NCI-H748 (cell line): ENCODE data around the gene ATP6V0E2.
"Not testable (repeated sequence)": the region's sequence is repeated elsewhere in the genome, so short reads cannot be mapped to it uniquely, and the experiment has no call there.

ENCODE experiments used
- DNase-seq: peaks from one replicate; lab custom pipeline; 2025; ENCODE audit not compliant: unreplicated experiment; lab: John Stamatoyannopoulos, UW

The ATP6V0E2 gene

DNA sequence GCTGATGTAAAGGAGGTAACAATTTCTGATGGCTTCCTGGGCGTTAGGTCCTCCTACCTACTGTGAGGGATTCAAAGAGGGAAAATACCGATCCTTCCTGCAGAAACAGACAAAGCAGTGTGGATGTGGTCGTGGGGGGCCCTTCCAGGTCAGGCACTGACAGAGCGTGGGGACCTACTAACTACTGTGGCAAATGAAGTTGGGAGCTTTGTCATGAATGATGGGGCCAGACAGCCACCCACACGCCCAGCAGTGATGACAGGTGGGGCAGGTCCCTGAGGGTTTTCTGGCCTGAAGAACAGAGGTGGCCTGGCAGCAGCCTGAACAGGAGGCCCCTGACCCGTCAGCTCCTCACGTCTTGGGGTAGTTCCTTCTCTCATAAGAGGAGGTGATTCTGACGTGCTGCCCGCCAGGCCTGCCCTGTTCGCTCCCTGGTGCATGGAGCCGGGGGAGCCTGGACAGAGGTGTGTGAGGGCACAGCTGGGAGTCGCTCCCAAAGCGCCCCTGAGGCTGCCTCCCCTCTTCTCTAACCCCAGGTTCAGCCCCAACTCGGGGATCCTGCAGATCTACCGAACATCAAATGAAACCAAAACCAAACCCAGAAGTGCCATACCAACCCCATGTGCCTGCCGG is 4.2 kb downstream of the ATP6V0E2 start:
- no peak for DNase-seq

DNA sequence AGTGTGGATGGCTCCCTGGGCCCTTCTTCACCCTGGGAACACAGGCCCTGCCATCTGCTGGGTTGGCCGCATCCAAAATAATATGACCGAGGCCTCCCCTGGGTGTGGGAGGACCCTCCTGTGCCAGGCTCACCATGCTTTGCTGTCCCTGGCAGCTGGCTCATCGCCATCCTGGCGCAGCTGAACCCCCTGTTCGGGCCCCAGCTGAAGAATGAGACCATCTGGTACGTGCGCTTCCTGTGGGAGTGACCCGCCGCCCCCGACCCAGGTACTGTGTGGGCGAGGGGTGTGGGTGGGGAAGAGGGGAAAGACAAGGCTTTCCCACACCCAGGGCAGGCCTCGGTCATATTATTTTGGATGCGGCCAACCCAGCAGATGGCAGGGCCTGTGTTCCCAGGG is 4.8 kb downstream of the ATP6V0E2 start:
- DNase-seq = no peak

DNA sequence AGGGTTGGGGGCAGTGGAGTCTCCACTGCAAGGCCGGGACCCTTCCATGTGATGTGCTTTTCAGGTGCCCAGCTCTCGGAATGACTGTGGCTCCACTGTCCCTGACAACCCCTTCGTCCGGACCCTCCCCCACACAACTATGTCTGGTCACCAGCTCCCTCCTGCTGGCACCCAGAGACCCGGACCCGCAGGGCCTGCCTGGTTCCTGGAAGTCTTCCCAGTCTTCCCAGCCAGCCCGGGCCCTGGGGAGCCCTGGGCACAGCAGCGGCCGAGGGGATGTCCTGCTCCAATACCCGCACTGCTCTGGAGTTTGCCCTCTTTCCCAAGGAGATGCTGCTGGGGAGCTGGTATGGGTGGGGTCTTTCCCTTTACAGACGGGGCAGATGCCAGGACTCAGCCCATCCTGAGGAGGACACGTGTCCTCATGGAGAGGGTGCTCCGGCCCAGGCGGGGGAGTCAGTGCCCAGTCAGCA is 5.5 kb downstream of the ATP6V0E2 start:
- DNase-seq = no peak

DNA sequence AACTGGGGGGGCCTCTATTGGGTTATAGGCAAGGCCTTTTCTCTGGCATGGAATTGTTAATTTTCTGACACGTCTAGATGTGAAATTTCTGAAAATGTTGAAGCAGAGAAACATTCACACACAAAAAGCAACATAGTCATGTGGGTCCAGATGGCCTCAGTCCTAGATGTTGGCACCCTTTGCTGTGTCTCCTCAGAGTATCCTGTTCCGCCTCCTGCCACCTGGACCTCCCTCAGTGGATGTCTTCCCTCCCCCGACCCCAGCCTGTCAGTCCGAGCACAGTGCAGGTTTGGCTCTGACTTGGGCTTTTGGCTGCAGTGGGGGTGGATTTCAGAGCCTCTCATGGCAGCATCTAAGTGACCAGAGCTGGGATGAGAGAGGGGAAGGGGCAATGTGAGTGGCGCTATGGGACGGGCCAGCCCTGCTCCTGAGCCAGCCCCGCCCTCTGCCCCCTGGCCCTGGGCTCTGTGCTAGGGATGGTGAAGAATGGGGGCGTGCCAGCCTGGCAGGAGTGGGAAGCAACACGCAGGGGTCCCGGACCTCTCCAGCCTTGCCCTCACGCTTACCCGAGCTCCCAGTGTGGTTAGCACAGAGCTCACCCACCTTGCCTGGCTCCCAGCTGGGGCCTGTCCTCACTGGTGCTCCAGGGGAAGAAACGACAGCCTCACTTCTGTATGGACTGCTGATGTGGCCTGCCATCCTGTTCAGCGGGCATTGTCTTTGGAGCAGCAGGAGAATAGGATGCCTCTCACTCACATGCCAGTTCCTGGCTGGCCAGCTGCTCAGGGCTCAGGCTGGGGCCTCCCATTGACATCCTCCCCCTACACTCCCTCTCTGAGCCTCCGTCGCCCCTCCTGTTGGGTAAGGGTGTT is 6.2 kb downstream of the ATP6V0E2 start:
- no peak for DNase-seq

DNA sequence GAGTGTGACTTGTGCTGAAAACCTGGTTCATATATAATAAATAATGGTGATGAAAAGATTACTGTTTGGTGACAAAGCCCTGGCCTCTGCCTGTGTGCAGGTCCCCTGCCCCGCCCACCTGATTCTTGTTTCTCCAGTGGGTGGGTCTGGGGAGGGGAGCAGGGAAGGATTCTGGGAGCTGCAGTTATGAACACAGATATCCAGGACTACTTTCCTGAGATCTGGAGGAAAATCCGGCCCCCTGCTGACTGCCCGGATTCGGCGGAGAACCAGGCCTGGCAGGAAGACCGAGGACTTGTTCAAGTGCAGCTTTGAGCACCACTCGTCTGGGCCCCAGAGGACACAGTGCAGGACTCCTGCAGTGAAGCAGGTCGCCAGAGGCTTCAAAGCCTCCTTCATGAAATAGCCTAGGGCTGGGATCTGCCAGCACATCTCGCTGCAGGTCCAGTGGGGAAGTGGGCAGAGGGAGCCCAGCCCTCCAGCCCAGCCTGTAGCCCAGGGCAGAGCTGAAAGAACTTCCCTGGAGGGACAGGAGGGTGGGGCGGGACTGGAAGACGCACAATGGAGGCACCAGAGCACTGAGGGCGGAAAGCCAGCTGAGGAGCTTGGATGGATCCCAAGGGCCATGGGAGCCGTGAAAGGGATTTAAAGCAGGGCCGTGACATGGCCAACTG is 7.0 kb downstream of the ATP6V0E2 start:
- DNase-seq = no peak

DNA sequence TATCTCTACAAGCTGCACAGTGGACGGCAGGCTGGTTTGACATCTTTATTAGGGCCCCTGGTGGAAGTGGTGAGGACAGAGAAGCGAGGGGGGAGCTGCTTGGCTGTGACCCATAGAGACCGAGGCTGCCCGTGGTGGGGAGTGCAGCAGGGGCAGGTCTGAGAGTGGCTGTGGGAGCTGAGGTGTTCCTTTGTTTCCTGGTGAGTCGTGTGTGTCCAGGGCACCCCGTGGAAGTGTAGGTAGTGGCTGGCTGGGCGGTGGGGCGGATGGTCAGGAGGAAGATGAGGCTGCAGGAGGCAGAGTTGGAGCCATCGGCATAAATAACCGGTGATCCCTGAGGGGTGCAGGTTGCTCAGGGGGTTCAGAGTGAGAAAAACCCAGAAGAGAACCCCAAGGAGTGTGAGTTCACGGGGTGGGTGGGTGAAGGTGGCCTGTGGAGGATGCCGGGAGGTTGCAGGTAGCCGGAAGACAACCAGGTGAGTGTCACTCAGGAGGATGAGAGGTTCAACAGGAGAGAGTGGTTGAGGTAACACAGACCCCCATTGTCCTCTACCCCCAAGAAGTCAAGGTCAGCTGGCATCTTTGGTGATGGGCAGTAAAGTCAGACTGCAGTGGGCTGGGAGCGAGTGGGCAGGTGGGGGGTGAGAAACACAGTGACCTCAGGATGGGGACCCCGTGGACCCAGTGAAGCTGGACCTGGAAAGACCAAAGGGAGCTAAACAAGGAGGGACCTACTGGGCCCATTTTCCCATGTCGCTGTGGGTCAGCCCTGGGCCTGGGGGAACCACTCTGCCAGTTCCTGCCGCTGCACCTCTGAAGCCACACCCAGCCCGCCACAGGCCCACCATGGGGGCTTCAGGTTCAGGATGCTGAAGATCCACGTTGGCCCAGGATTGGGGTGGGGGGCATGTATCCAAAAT is 7.8 kb downstream of the ATP6V0E2 start:
- DNase-seq = no peak

DNA sequence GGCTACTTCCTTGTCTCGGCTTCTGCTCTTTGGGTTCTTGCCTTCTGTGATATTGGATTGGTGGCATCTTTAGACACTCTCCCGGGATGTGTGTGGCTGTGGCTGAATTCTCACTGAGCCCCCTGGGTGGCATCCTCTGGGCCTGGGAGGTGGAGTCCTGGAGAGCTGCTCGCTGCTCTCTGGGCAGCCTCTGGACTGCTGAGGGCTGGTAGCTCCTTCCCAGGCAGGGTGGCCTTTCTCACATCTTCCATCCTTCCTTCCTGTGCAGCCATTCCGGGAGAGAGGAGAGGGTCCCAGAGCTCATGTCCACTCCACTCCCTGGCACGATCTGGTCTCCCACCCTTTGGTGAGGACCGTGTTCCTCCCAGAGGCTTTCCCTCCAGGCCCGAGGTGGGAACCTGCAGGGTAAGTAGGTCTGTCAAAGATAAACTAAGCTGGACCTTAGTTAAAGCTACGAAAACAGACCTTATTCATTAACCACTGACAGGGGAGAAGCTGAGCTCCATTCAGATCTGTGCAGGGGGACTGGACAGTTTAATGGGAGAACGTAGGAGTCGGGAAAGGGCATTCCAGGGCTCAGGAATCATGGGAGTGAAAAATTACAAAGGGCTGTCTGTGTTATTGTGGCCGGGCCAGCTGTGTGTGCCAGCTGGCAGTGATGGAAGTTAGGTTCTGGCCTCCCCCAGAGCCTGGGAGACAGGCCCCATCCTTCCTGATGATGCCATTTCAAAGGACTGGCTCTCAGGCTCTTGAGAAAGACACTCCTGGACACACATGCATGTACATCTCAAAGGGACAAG is 8.7 kb downstream of the ATP6V0E2 start:
- no peak for DNase-seq

DNA sequence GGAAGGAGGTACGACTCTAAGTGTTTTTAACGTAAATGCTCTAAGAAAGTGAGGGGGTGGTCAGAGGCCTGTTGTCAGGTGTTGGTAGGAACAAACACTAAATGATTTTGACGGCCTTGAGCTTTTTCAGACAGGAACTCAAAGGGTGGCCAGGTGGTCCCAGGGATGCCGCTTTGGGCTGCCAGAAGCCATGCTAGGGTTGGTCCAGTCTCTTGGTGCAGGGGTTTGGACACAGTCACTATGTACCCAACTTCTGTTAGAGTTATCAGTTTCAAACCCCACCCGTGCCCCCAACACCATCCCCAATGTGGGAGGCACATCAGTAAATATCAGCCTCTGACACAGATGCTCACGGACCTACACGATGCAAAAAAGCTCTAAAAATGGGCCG is 9.3 kb downstream of the ATP6V0E2 start:
- no peak for DNase-seq

DNA sequence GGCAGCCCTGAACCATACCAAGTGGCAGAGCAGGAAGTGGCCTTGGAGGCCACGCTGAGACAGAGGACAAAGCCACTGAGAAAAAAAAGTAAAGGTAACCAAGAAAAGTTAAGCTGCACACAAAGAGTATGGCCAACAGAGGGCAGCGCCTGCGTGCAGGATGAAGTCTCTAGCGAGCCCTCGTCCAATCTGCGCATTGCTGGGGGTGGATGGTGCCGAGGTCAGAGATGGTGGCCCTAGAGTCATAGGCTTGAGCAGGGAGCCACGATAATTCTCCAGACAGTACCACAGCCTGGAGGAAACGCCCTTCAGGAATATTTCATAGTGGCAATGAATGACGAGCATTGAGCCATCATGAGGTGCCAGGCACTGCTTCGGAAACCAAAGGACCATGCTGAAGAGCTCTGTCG is 9.7 kb downstream of the ATP6V0E2 start:
- DNase-seq = peak; percentile 58

DNA sequence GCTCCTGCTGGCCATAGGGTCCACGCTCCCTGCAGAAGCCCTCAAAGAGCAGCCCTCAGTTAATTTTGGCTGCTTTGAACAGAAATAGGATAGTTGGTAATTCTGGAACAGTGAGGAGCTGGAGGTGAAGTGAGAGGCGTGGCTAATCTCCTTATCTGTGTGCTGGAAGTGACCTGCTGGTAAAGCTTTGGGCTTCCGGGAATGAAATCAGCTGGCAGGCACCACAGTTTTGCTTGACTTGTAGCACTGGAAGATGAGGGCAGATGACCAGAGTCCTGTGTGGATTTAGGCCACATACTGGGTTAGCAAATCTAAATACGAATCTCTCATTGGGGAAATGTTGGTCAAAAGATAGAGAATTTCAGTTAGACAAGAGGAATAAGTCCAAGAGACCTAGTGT is 10.2 kb downstream of the ATP6V0E2 start:
- DNase-seq = no peak

DNA sequence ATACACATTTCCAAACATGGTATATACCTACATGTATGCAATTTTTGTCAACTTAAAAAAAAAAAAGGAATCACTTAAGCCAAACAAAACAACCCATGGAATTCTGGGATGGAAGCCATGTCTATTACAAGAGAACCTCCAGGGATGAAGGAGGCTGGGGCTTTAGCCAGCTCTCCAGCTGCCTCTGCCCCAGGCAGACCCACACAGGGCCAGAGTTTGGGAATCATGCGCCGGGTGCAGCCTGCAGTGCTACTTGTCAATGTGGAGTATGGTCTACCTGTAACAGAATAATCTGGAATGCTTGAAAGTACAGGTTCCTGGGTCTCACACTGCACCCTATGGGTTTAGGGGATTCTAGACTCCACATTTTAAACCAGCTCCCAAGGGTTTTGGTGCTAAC is 10.8 kb downstream of the ATP6V0E2 start:
- no peak for DNase-seq

DNA sequence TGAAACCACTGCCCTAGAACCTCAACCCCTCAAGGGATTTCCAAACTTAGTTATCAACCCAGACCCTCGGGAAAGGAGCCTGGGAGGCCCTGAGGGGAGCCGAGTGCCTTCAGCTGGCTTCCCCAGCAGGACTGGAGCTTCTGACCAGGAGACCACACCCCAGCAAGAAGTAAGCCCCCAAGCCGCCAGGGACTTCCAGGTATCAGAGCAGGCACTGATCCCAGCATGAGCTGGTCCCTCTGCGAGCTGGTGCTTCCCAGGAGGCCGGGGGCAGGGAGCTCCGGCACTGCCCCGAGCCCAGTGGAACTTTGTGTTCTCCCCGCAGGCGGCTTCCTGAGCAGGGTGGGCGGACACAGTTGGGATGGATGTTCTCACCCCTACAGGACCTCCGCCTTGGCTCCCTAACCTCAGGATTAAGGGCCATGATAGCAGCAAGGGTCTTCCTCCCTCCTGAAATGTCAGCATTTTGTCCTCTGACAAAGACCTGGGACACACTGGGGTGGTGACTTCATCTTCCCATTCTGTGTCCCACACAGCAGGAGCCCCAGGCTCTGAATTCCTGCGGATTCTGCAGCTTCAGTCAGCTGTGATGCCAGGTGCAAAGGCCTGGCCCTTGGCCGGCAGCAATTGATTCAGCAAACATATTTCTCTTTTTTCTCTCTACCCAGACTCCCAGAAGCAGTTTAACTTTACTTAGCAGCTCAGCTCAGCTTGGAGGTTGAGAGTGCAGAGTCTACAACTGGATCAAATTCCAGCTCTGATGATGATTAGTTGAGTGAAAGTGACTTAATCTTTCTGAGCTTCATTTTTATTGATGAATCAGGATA is 11.6 kb downstream of the ATP6V0E2 start:
- DNase-seq = no peak

DNA sequence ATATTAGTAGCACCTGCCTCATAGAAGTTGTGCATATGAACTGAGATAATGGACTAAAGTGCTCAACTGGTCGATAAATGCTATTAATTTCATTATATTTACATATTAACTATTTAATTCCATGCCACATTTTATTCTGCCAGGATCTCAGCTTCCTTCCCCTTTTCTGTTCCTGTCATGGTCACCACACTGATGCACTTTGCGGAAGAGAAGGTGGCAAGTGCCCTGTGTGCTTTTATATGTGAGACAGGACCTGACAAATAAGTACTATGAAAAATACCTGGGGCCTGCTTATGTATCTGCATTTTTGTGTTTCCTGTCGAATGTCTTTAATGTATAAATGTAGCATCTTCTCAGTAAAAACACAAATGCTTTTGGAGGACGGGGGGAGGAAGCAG is 12.2 kb downstream of the ATP6V0E2 start:
- no peak for DNase-seq

DNA sequence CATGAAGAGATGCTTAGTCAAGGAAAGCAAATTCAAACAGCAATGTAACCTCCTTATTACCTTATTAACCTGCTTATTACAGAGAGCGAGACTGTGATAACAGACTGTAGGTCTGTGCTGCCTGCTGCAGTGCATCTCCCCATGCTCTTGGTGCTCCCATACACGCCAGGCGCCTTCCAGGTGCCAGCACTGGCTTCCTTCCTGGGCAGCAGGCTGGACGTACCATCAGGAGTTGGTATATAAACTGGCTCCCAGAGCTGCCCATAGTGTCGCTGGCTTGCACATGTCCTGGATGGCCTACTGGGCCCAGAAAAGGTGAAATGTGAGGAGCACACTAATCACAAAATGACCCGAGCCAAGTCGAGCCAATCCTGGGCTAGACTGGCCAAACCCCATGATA is 13.5 kb downstream of the ATP6V0E2 start:
- no peak for DNase-seq

DNA sequence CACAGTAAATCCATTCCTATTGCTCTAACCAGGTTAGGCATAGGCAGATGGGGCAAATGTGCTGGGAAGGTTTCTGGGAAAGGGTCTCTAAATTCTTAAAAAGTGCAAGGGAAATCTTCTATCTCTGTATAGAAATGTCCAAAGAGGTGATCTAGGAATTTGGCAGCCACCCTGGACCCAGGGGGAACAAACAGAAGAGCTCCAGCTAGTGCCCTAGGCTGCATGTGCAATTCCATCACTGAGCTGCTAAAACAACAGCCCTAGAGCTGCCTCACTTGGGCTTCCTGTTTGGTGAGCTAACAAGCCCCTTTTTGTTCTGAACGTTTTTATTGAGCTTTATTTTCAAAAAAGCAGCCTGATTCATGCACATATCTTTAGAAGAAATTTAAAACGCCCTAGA is 16.9 kb downstream of the ATP6V0E2 start:
- DNase-seq = not testable (repeated sequence)

DNA sequence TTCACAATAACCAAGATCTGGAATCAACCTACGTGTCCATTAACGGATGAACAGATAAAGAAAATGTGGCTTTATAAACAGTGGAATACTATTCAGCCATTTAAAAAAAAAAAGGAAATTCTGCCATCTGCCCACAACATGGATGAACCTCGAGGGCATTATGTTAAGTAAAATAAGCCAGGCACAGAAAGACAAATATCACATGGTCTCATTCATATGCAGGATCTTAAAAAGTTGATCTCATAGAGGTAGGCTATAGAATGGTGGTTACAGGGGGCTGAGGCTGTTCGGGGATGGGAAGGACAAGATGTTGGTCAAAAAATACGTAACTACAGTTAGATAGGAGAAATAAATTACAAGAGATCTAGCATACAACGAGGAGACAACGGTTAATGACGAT is 21.2 kb downstream of the ATP6V0E2 start:
- DNase-seq = not testable (repeated sequence)

DNA sequence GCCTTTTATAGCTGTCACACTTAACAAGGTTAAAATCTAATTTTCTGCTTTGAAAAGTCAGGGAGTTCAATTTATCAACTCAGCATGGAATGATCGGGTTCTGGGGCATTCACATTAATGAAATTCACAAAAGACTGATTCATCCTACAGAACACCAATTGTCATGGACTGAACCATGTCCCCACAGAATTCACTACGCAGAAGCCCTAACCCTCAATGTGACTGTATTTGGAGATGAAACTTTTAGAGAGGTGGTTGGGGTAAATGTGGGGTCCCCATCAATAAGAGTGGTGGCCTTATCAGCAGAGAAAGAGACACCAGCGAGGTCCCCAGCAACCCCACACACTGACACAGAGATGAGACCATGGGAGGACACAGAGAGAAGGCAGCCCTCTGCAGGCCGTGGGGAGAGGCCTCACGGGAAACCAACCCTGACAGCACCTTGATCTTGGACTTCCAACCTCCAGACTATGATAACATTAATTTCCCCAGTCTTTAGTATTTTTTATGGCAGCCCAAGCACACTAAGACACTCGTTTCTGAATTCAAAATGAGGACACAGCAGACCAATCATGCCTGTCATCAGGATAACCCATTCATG is 34.1 kb downstream of the ATP6V0E2 start:
- DNase-seq = not testable (repeated sequence)

DNA sequence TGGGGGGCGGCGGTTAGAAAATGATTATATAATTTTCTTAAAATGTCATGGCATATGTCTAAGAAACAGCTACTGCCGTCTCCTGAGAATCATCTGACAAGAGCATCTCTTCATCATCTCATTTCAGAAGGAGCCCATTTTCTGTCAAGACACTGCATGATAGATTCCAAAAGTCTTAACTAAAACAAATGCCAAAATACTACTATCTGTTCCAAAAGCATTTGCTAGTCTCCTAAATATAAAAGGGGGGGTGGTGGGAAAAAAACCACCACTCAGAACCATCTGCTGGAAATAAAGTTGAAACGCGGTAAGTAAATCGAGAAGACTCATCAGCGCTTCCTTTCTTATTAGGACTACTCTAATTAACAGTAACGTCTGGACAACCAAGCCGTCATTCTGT is 36.5 kb downstream of the ATP6V0E2 start:
- not testable (repeated sequence) for DNase-seq

DNA sequence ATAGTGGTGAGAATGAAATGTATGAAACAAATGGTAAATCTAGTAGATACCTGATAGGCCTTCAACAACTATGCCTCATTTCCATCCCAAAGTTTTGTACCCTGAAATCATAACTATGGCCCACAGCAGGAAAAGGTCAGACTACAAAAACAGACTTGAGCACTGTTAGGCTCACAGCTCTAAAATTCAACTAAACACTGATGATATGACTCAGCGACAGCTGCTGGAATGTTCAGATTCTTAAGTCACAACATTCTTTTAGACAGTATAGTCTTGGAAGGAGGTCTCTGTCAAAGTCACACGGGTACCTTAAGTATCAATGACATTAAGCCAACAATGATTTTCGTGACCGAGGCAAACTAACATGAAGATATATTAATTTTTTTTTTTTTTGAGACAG is 38.4 kb downstream of the ATP6V0E2 start:
- not testable (repeated sequence) for DNase-seq
